ENCODE results near the gene PRXL2A. TPM values are rescaled to one million over a fixed set of nuclear protein-coding genes. Genes with fewer than 3 reads are reported as not detected.

Gene PRXL2A
- total and polyA plus RNA-seq, 10 of the 15 experiments (the other 5 are each of a cell fraction or from before 2014, with no cell fraction given) = 2.8 to 15.6 (median 11.1) TPM

DNA sequence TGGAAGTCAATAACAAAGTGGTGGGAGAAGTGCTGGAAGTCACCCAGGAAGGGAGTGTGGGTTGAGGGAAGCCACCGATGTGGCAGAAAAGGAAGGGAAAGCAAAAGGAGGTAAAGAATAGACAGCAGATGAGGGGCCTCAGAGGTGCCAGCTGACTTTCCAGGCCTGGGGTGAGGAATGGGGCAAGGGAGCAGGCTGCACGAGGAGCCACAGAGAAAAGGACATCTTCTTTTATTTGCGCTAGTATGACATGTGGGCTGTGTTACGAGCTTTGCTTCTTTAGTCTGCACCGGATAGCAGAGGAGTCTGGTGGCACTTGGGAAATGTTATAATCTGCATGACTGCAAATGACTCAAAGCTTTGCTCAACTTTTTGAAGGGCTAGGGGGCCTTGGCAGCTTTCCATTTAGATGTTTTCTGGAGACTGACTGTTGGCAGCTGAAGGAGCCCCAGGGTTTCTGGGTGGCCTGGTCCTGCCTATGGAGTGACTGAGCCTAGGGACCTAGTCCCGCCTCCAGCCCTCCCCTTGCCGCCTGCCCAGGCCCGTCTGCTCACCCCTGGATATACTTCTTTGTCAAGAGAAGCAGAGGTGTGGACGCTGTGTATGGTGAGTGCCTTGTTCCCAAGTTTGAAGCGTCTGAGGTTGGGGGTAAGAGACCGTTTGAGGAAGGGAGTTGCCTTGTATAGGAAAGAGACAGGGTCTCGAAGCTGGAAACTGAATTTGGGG is 5.1 kb downstream of the PRXL2A start:
- CTCF ChIA-PET = interaction anchor here (0.8 to 1.5 kb wide), 2 partner anchors 9 to 31 kb away, joined by 3 read pairs; no protein-coding TSS in a partner anchor
- SMC1A ChIA-PET (ENCODE audit: uncharacterized antibody, unreplicated experiment) = interaction anchor here (0.8 kb wide), 1 partner anchor 30 kb away, joined by 3 read pairs; no protein-coding TSS in a partner anchor
- intact Hi-C loops (cut with micrococcal nuclease; ENCODE audit: unreplicated experiment) = no loop called here

More for the DNA sequence above, 5.1 kb downstream of the PRXL2A start:
- no peak overlapping the region for H3K27ac ChIP-seq (ENCODE audit: control insufficient read depth, insufficient read depth)
- no peak overlapping the region for H3K9ac ChIP-seq (ENCODE audit: control insufficient read depth, insufficient read depth, low read length)
- H3K9me3 ChIP-seq (replicated peaks; ENCODE audit: control insufficient read depth, insufficient read depth, low read length) = no peaks in the 10 kb centered on the region
- FAIRE-seq (no peak), DNase-seq (ENCODE audit: low read depth, low spot score) (no peak), ATAC-seq (no peak)
- RAD21 ChIA-PET (ENCODE audit: unreplicated experiment) = no interaction called here
- in situ Hi-C loops (cut with MboI) = no loop called here
- no peak for TF ChIP-seq ZZZ3 (IDR thresholded peaks at IDR 0.05; ENCODE audit: control insufficient read depth, insufficient read length, low read depth)
- no peak for TF ChIP-seq PAX5 (IDR thresholded peaks at IDR 0.05; ENCODE audit: borderline replicate concordance, low read depth, low read length)
- no peak for TF ChIP-seq IKZF1 (conservative IDR thresholded peaks at IDR 0.05)
- TF ChIP-seq, protein P1, sequence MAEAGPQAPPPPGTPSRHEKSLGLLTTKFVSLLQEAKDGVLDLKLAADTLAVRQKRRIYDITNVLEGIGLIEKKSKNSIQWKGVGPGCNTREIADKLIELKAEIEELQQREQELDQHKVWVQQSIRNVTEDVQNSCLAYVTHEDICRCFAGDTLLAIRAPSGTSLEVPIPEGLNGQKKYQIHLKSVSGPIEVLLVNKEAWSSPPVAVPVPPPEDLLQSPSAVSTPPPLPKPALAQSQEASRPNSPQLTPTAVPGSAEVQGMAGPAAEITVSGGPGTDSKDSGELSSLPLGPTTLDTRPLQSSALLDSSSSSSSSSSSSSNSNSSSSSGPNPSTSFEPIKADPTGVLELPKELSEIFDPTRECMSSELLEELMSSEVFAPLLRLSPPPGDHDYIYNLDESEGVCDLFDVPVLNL (IDR thresholded peaks at IDR 0.05; ENCODE audit: low read depth, low read length) = no peak
- TF ChIP-seq EED (IDR thresholded peaks at IDR 0.05; ENCODE audit: low read depth) = no peak
- TF ChIP-seq RAD51 (IDR thresholded peaks at IDR 0.05) = no peak
- TF ChIP-seq, protein P2, sequence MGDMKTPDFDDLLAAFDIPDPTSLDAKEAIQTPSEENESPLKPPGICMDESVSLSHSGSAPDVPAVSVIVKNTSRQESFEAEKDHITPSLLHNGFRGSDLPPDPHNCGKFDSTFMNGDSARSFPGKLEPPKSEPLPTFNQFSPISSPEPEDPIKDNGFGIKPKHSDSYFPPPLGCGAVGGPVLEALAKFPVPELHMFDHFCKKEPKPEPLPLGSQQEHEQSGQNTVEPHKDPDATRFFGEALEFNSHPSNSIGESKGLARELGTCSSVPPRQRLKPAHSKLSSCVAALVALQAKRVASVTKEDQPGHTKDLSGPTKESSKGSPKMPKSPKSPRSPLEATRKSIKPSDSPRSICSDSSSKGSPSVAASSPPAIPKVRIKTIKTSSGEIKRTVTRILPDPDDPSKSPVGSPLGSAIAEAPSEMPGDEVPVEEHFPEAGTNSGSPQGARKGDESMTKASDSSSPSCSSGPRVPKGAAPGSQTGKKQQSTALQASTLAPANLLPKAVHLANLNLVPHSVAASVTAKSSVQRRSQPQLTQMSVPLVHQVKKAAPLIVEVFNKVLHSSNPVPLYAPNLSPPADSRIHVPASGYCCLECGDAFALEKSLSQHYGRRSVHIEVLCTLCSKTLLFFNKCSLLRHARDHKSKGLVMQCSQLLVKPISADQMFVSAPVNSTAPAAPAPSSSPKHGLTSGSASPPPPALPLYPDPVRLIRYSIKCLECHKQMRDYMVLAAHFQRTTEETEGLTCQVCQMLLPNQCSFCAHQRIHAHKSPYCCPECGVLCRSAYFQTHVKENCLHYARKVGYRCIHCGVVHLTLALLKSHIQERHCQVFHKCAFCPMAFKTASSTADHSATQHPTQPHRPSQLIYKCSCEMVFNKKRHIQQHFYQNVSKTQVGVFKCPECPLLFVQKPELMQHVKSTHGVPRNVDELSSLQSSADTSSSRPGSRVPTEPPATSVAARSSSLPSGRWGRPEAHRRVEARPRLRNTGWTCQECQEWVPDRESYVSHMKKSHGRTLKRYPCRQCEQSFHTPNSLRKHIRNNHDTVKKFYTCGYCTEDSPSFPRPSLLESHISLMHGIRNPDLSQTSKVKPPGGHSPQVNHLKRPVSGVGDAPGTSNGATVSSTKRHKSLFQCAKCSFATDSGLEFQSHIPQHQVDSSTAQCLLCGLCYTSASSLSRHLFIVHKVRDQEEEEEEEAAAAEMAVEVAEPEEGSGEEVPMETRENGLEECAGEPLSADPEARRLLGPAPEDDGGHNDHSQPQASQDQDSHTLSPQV (IDR thresholded peaks at IDR 0.05) = no peak
- TF ChIP-seq YY1 (IDR thresholded peaks at IDR 0.05; ENCODE audit: low read depth, low read length) = no peak
- no peak for TF ChIP-seq MTA2 (IDR thresholded peaks at IDR 0.05; ENCODE audit: low read depth)
- TF ChIP-seq ZNF274 (IDR thresholded peaks at IDR 0.05; ENCODE audit: insufficient read depth, insufficient read length) = no peak
- TF ChIP-seq, protein P3, sequence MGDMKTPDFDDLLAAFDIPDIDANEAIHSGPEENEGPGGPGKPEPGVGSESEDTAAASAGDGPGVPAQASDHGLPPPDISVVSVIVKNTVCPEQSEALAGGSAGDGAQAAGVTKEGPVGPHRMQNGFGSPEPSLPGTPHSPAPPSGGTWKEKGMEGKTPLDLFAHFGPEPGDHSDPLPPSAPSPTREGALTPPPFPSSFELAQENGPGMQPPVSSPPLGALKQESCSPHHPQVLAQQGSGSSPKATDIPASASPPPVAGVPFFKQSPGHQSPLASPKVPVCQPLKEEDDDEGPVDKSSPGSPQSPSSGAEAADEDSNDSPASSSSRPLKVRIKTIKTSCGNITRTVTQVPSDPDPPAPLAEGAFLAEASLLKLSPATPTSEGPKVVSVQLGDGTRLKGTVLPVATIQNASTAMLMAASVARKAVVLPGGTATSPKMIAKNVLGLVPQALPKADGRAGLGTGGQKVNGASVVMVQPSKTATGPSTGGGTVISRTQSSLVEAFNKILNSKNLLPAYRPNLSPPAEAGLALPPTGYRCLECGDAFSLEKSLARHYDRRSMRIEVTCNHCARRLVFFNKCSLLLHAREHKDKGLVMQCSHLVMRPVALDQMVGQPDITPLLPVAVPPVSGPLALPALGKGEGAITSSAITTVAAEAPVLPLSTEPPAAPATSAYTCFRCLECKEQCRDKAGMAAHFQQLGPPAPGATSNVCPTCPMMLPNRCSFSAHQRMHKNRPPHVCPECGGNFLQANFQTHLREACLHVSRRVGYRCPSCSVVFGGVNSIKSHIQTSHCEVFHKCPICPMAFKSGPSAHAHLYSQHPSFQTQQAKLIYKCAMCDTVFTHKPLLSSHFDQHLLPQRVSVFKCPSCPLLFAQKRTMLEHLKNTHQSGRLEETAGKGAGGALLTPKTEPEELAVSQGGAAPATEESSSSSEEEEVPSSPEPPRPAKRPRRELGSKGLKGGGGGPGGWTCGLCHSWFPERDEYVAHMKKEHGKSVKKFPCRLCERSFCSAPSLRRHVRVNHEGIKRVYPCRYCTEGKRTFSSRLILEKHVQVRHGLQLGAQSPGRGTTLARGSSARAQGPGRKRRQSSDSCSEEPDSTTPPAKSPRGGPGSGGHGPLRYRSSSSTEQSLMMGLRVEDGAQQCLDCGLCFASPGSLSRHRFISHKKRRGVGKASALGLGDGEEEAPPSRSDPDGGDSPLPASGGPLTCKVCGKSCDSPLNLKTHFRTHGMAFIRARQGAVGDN (IDR thresholded peaks at IDR 0.05) = no peak
- TF ChIP-seq NR2C1 (IDR thresholded peaks at IDR 0.05) = no peak
- TF ChIP-seq SMAD5 (IDR thresholded peaks at IDR 0.05; ENCODE audit: low read depth) = no peak
- no peak for TF ChIP-seq HDAC6 (IDR thresholded peaks at IDR 0.05; ENCODE audit: unreplicated experiment)
- H3K27me3 ChIP-seq (replicated peaks in 1 of 2; ENCODE audit: control insufficient read depth in 2 of 2, insufficient read depth in 2 of 2, low read length in 1 of 2) = no peaks in the 10 kb centered on the region; a peak in 1 of 4 replicates
- no TSS peak for BruUV-seq (replicated peaks)
- H3K4me3 ChIP-seq = no peak overlapping the region
- no peaks in the 10 kb centered on the region for H3K4me1 ChIP-seq (ENCODE audit: control insufficient read depth, insufficient read depth, low read length)
- no peaks in the 10 kb centered on the region for H3K36me3 ChIP-seq (ENCODE audit: control insufficient read depth in 2 of 2, insufficient read depth in 2 of 2, low read length in 1 of 2)
- 69% methylated on average over 12 of the region's 12 CpGs for WGBS (ENCODE audit: insufficient coverage, insufficient replicate concordance, low lambda C conversion rate, missing lambda C conversion rate)
- no peaks in the 10 kb centered on the region for H3K79me2 ChIP-seq (ENCODE audit: control insufficient read depth, insufficient read depth, low read length)
- H3K4me2 ChIP-seq (ENCODE audit: control insufficient read depth, insufficient read depth) = no peak overlapping the region
- no peaks in the 10 kb centered on the region for H4K20me1 ChIP-seq (ENCODE audit: control insufficient read depth, insufficient read depth)
- no peak overlapping the region for H2AFZ ChIP-seq (ENCODE audit: control insufficient read depth, low read depth, low read length)
- POLR2A ChIA-PET = interaction anchor here (1.1 kb wide), 1 partner anchor 25 kb away, joined by 3 read pairs; no protein-coding TSS in a partner anchor

Data from GM12878 (cell line).